OCI-LY1 (cell line): Measurements from ENCODE around the gene SLC9A1.

Experiments
- EZH2 ChIP-seq: fragments of 200-600 bp; sonication (generic), shearing (Covaris generic); IDR thresholded peaks from 2 replicates; pipeline ENCODE4 v1.8.0; 2017; ENCODE audit warnings: borderline replicate concordance, mixed run types, mild to moderate bottlenecking, antibody characterized with exemption, low read length, moderate library complexity, mixed read lengths
- TF ChIP-seq, protein P1 (sequence below): fragments of 200-600 bp; sonication (generic), shearing (Covaris generic); IDR thresholded peaks from 2 replicates; pipeline ENCODE4 v1.5.1; 2017; ENCODE audit warnings: mild to moderate bottlenecking, antibody characterized with exemption, low read length, moderate library complexity, mixed read lengths

GRCh38 chr1:27152004-27152828 is 2.7 kb downstream of the SLC9A1 start:
- TF ChIP-seq, protein P1, sequence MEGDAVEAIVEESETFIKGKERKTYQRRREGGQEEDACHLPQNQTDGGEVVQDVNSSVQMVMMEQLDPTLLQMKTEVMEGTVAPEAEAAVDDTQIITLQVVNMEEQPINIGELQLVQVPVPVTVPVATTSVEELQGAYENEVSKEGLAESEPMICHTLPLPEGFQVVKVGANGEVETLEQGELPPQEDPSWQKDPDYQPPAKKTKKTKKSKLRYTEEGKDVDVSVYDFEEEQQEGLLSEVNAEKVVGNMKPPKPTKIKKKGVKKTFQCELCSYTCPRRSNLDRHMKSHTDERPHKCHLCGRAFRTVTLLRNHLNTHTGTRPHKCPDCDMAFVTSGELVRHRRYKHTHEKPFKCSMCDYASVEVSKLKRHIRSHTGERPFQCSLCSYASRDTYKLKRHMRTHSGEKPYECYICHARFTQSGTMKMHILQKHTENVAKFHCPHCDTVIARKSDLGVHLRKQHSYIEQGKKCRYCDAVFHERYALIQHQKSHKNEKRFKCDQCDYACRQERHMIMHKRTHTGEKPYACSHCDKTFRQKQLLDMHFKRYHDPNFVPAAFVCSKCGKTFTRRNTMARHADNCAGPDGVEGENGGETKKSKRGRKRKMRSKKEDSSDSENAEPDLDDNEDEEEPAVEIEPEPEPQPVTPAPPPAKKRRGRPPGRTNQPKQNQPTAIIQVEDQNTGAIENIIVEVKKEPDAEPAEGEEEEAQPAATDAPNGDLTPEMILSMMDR, result no peak
- TF ChIP-seq EZH2, result no peak
